Neural cell (in vitro differentiated cells): ENCODE results near the gene C4BPA. TPM values are rescaled to one million over a fixed set of nuclear protein-coding genes. Genes with fewer than 3 reads are reported as not detected.

Experiments
- H2AFZ ChIP-seq: fragments of 200-600, 300-800 bp; sonication (generic), shearing (Covaris generic); 2 replicates; pipeline ENCODE4 v1.6.0; 2014; ENCODE audit warnings: low read depth, mild to moderate bottlenecking, antibody characterized with exemption, low read length, moderate library complexity
- H3F3A ChIP-seq: fragments of 200-600 bp; shearing (Covaris generic); 2 replicates; pipeline ENCODE4 v1.6.1; 2016; ENCODE audit warnings: mild to moderate bottlenecking, moderate library complexity, mixed read lengths, antibody characterized with exemption, low read length; ENCODE audit not compliant: insufficient read depth, poor library complexity, severe bottlenecking
- H3K27ac ChIP-seq: fragments of 200-600, 300-800 bp; sonication (generic), shearing (Covaris generic); 2 replicates; pipeline ENCODE4 v1.5.1; 2014; ENCODE audit warnings: mild to moderate bottlenecking, low read length, moderate library complexity
- H3K27me3 ChIP-seq: fragments of 300-800, 200-600 bp; sonication (generic), shearing (Covaris generic); 2 replicates; pipeline ENCODE4 v1.6.0; 2014; ENCODE audit warnings: mild to moderate bottlenecking, low read depth, low read length, moderate library complexity; ENCODE audit not compliant: insufficient read depth
- H3K36me3 ChIP-seq: fragments of 300-800, 200-600 bp; sonication (generic), shearing (Covaris generic); 2 replicates; pipeline ENCODE4 v1.5.1; 2014; ENCODE audit warnings: mild to moderate bottlenecking, antibody characterized with exemption, low read length, moderate library complexity; ENCODE audit not compliant: insufficient read depth
- H3K4me2 ChIP-seq: fragments of 300-800, 200-600 bp; sonication (generic), shearing (Covaris generic); 2 replicates; pipeline ENCODE4 v1.6.0; 2014; ENCODE audit warnings: mild to moderate bottlenecking, low read length
- H3K4me3 ChIP-seq: fragments of 300-800, 200-600 bp; sonication (generic), shearing (Covaris generic); 2 replicates; pipeline ENCODE4 v1.5.1; 2014; ENCODE audit warnings: mild to moderate bottlenecking, low read length, moderate library complexity
- H3K79me2 ChIP-seq: fragments of 200-600 bp; shearing (Covaris generic); replicated peaks from 2 replicates; pipeline ENCODE4 v1.6.0; 2014; ENCODE audit warnings: mild to moderate bottlenecking, low read length, moderate library complexity; ENCODE audit not compliant: insufficient read depth
- H3K9ac ChIP-seq: fragments of 300-800, 200-600 bp; sonication (generic), shearing (Covaris generic); 2 replicates; pipeline ENCODE4 v1.6.1; 2016; ENCODE audit warnings: mild to moderate bottlenecking, low read length, mixed read lengths
- H3K9me2 ChIP-seq: fragments of 200-600 bp; shearing (Covaris generic); 2 replicates; pipeline ENCODE4 v1.6.1; 2016; ENCODE audit warnings: mild to moderate bottlenecking, low read length, mixed read lengths; ENCODE audit not compliant: insufficient read depth
- H3K9me3 ChIP-seq: fragments of 200-600, 300-800 bp; sonication (generic), shearing (Covaris generic); 2 replicates; pipeline ENCODE4 v1.6.1; 2016; ENCODE audit warnings: mild to moderate bottlenecking, mixed run types, low read length, moderate library complexity, mixed read lengths
- H4K20me1 ChIP-seq: fragments of 200-600 bp; shearing (Covaris generic); 2 replicates; pipeline ENCODE4 v1.6.1; 2016; ENCODE audit warnings: mild to moderate bottlenecking, mixed run types; ENCODE audit not compliant: insufficient read depth
- EP300 ChIP-seq: fragments of 450-650 bp; conservative IDR thresholded peaks from 2 replicates; pipeline ENCODE4 v1.6.1; 2014; ENCODE audit warnings: antibody characterized with exemption, mild to moderate bottlenecking, moderate library complexity; ENCODE audit not compliant: poor library complexity, severe bottlenecking
- EZH2 ChIP-seq: fragments of 200-600, 300-800 bp; shearing (Covaris generic), sonication (generic); IDR thresholded peaks from 2 replicates; pipeline ENCODE4 v1.6.1; 2014; ENCODE audit warnings: antibody characterized with exemption, low read length, borderline replicate concordance, mild to moderate bottlenecking; ENCODE audit not compliant: insufficient read depth, poor library complexity, severe bottlenecking
- MXI1 ChIP-seq: fragments of 450-650 bp; conservative IDR thresholded peaks from 2 replicates; pipeline ENCODE4 v1.6.1; 2014; ENCODE audit warnings: antibody characterized with exemption, mild to moderate bottlenecking; ENCODE audit not compliant: poor library complexity, severe bottlenecking
- POLR2AphosphoS5 ChIP-seq: IDR thresholded peaks from 2 replicates; pipeline ENCODE4 v1.6.1; 2012
- RAD21 ChIP-seq: fragments of 450-650 bp; conservative IDR thresholded peaks from 2 replicates; pipeline ENCODE4 v1.6.1; 2014; ENCODE audit warnings: antibody characterized with exemption, mild to moderate bottlenecking, moderate library complexity
- SMC3 ChIP-seq: fragments of 450-650 bp; conservative IDR thresholded peaks from 2 replicates; pipeline ENCODE4 v1.6.1; 2014; ENCODE audit warnings: antibody characterized with exemption, mild to moderate bottlenecking, moderate library complexity; ENCODE audit not compliant: poor library complexity
- TAF1 ChIP-seq: IDR thresholded peaks from 2 replicates; pipeline ENCODE4 v1.6.1; 2012; ENCODE audit warnings: low read depth
- polyA plus RNA-seq: library from polyadenylated mRNA; depleted of rRNA; stranded (reverse); fragments of >200 nt; gene quantifications from 2 replicates; pipeline ENCODE4 v1.2.3, GENCODE V29; 2014
- TF ChIP-seq, protein P1 (sequence below): fragments of 450-650 bp; IDR thresholded peaks from 2 replicates; pipeline ENCODE4 v1.5.1; 2014; ENCODE audit warnings: antibody characterized with exemption, mild to moderate bottlenecking, moderate library complexity; ENCODE audit not compliant: poor library complexity, severe bottlenecking
- TF ChIP-seq, protein P2 (sequence below): IDR thresholded peaks from 2 replicates; pipeline ENCODE4 v1.6.1; 2012; ENCODE audit warnings: borderline replicate concordance

The C4BPA gene
- polyA plus RNA-seq, 1 donor from 2014 or later = not detected

DNA sequence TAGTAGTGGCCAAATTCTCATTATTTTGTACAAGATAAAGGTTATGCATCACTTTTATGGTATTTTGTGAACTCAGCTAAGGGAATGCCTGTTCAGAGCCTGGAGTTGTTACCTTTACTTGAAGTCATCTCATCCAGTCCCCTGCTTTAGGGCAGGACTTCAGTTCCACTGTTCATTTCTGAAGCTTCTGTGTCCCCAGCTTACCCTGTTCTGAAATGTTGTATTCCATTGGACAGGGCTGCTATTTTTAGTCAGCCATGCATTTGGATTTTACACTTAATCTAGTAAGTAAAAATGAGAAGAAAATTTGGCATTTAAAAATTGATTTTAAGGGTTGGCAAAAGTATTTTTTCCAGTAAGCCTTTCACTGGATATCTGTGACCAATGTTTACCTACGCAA is 27.0 kb upstream of the C4BPA start:
- Histone ChIP-seq H3K9ac (no peak overlapping the region), H2AFZ (no peak overlapping the region), H3K4me3 (no peak overlapping the region), H3K9me2 (no peaks in the 10 kb centered on the region), H3K79me2 (no peaks in the 10 kb centered on the region), H3K27ac (no peak overlapping the region), H3K27me3 (no peaks in the 10 kb centered on the region), H3K9me3 (no peaks in the 10 kb centered on the region), H3F3A (no peaks in the 10 kb centered on the region), H4K20me1 (no peaks in the 10 kb centered on the region), H3K36me3 (no peaks in the 10 kb centered on the region), H3K4me2 (no peak overlapping the region)
- TF ChIP-seq, protein P1, sequence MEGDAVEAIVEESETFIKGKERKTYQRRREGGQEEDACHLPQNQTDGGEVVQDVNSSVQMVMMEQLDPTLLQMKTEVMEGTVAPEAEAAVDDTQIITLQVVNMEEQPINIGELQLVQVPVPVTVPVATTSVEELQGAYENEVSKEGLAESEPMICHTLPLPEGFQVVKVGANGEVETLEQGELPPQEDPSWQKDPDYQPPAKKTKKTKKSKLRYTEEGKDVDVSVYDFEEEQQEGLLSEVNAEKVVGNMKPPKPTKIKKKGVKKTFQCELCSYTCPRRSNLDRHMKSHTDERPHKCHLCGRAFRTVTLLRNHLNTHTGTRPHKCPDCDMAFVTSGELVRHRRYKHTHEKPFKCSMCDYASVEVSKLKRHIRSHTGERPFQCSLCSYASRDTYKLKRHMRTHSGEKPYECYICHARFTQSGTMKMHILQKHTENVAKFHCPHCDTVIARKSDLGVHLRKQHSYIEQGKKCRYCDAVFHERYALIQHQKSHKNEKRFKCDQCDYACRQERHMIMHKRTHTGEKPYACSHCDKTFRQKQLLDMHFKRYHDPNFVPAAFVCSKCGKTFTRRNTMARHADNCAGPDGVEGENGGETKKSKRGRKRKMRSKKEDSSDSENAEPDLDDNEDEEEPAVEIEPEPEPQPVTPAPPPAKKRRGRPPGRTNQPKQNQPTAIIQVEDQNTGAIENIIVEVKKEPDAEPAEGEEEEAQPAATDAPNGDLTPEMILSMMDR = no peak
- no peak for TF ChIP-seq POLR2AphosphoS5
- TF ChIP-seq, protein P2, sequence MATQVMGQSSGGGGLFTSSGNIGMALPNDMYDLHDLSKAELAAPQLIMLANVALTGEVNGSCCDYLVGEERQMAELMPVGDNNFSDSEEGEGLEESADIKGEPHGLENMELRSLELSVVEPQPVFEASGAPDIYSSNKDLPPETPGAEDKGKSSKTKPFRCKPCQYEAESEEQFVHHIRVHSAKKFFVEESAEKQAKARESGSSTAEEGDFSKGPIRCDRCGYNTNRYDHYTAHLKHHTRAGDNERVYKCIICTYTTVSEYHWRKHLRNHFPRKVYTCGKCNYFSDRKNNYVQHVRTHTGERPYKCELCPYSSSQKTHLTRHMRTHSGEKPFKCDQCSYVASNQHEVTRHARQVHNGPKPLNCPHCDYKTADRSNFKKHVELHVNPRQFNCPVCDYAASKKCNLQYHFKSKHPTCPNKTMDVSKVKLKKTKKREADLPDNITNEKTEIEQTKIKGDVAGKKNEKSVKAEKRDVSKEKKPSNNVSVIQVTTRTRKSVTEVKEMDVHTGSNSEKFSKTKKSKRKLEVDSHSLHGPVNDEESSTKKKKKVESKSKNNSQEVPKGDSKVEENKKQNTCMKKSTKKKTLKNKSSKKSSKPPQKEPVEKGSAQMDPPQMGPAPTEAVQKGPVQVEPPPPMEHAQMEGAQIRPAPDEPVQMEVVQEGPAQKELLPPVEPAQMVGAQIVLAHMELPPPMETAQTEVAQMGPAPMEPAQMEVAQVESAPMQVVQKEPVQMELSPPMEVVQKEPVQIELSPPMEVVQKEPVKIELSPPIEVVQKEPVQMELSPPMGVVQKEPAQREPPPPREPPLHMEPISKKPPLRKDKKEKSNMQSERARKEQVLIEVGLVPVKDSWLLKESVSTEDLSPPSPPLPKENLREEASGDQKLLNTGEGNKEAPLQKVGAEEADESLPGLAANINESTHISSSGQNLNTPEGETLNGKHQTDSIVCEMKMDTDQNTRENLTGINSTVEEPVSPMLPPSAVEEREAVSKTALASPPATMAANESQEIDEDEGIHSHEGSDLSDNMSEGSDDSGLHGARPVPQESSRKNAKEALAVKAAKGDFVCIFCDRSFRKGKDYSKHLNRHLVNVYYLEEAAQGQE = no peak
- no peak for TF ChIP-seq TAF1
- TF ChIP-seq EP300 = no peak
- no peak for TF ChIP-seq MXI1
- no peak for TF ChIP-seq SMC3
- TF ChIP-seq EZH2 = no peak
- TF ChIP-seq RAD21 = no peak

DNA sequence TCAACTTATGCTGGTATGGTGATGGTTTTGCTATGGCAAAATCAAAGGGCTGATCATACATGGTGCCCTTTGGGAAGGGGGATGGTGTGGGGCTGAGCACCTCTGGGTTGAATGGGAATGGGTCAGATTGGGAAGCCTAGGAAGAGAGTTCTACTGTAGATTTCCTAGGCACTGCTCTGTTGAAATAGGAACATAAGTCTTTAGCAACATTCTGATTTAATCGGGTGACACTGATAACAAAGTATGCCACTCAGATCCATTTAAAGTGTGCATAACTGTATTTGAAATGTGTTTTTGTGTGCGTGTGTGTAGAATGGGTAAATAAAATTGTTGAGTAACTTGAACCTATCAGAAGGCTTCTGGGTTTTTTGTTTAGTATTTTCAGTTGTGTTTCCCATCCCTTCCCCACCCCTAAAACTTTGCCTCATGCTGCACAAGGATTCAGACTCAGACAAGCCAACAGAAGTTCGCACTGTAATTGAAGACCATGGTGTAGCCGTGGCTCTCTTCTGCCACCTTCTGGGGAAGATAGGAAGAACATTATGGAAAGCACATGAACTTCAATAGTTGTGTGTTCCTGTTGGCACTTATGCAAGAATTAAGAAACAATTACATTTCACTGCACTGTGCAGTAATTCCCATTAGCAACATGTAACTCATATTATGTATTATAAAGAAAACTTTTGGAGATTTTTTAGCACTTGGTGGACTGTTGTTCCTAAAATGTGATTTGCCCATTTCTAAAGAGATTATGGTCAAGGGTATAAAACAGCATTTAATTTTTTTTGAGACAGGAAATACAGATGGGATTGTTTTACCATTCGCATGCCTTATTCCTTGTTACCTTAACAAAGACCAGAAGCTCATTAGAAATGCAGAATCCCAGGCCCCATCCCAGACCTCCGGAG is 26.3 kb upstream of the C4BPA start:
- TF ChIP-seq EZH2 (no peak), POLR2AphosphoS5 (no peak), RAD21 (peak; percentile 87), EP300 (no peak), SMC3 (peak; percentile 88), MXI1 (no peak), TAF1 (no peak)
- TF ChIP-seq, protein P1 = peak; percentile 88
- TF ChIP-seq, protein P2 = no peak
- H3K27me3 ChIP-seq = no peaks in the 10 kb centered on the region
- no peaks in the 10 kb centered on the region for H3K9me3 ChIP-seq
- no peak overlapping the region for H3K27ac ChIP-seq
- H3K4me2 ChIP-seq = no peak overlapping the region
- no peaks in the 10 kb centered on the region for H4K20me1 ChIP-seq
- no peaks in the 10 kb centered on the region for H3K36me3 ChIP-seq
- H3K9me2 ChIP-seq = no peaks in the 10 kb centered on the region
- no peaks in the 10 kb centered on the region for H3F3A ChIP-seq
- H2AFZ ChIP-seq = no peak overlapping the region
- no peaks in the 10 kb centered on the region for H3K79me2 ChIP-seq
- no peak overlapping the region for H3K4me3 ChIP-seq
- H3K9ac ChIP-seq = no peak overlapping the region
